ENCODE data around the gene DLG1.

DNA sequence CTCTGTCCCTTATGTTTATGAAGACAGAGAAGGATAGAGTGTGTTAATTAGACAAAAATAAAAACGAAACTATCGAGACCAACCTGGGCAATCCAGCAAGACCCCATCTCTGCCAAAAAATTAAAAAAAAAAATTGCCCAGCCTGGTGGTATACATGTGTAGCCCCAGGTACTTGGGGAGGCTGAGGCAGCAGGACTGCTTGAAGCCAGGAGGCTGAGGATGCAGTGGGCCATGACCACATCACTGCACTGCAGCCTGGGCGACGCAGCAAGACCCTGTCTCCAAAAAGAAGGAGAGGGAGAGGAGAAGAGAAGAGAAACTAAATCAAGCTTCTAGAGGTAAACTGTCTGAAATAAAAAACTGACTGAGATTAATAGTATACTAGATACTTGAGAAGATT lies 32.1 kb downstream of the DLG1 start:
- TF ChIP-seq POLR2A (IDR thresholded peaks at IDR 0.05; ENCODE audit: low read length) (no peak), GATA1 (IDR thresholded peaks at IDR 0.05; ENCODE audit: low read depth, low read length) (no peak)
